Keratinocyte (primary cell): ENCODE results near the gene EML1. TPM values are rescaled to one million over a fixed set of nuclear protein-coding genes. Genes with fewer than 3 reads are reported as not detected.

ENCODE experiments used
- DNase-seq: peaks from one replicate; pipeline ENCODE4 v3.0.0-alpha.2; 2011; ENCODE audit warnings: low read depth, missing footprints, low spot score
- FAIRE-seq: peaks from 2 replicates; lab custom pipeline; 2011; peaks lifted over from hg19 to GRCh38; lab: Jason Lieb, UNC
- H2AFZ ChIP-seq: 2 replicates; pipeline ENCODE4 v1.6.0; 2012; ENCODE audit warnings: low read length, control low read depth, inconsistent platforms; ENCODE audit not compliant: control insufficient read depth
- H3K27ac ChIP-seq: 2 replicates; pipeline ENCODE4 v1.5.1; 2011; ENCODE audit warnings: low read length; ENCODE audit not compliant: control insufficient read depth, insufficient read depth
- H3K27me3 ChIP-seq: 3 replicates; pipeline ENCODE4 v1.6.0; 2011; ENCODE audit warnings: low read length; ENCODE audit not compliant: control insufficient read depth, insufficient read depth; ENCODE audit errors: extremely low read depth
- H3K36me3 ChIP-seq, 2 experiments: 2 replicates in 1 of 2; 3 replicates in 1 of 2; pipeline ENCODE4 v1.5.1; 2011; ENCODE audit warnings: low read length in 2 of 2, mild to moderate bottlenecking in 1 of 2; ENCODE audit not compliant: control insufficient read depth in 2 of 2, insufficient read depth in 2 of 2; ENCODE audit errors: extremely low read depth in 1 of 2
- H3K4me1 ChIP-seq: 3 replicates; pipeline ENCODE4 v1.5.1; 2011; ENCODE audit warnings: low read length; ENCODE audit not compliant: control insufficient read depth, insufficient read depth; ENCODE audit errors: extremely low read depth
- H3K4me2 ChIP-seq: 3 replicates; pipeline ENCODE4 v1.6.0; 2011; ENCODE audit warnings: low read depth, low read length; ENCODE audit not compliant: control insufficient read depth, insufficient read depth; ENCODE audit errors: extremely low read depth
- H3K4me3 ChIP-seq, 3 experiments: fragments of 200-600 bp in 1 of 3; sonication (generic) in 1 of 3; 2 replicates in 2 of 3; 3 replicates in 1 of 3; pipeline ENCODE4 v1.5.1; 2011 to 2016; ENCODE audit warnings: low read length in 3 of 3, mild to moderate bottlenecking in 3 of 3, control low read depth in 2 of 3, inconsistent platforms in 1 of 3, low read depth in 1 of 3, mixed read lengths in 1 of 3, mixed run types in 1 of 3, moderate library complexity in 1 of 3; ENCODE audit not compliant: control insufficient read depth in 2 of 3, insufficient read depth in 2 of 3; ENCODE audit errors: extremely low read depth in 1 of 3
- H3K79me2 ChIP-seq: 2 replicates; pipeline ENCODE4 v1.6.0; 2012; ENCODE audit warnings: low read length; ENCODE audit not compliant: control insufficient read depth, insufficient read depth
- H3K9ac ChIP-seq: 3 replicates; pipeline ENCODE4 v1.6.0; 2011; ENCODE audit warnings: low read length; ENCODE audit not compliant: control insufficient read depth, insufficient read depth; ENCODE audit errors: extremely low read depth
- H3K9me1 ChIP-seq: 3 replicates; pipeline ENCODE4 v1.6.0; 2011; ENCODE audit warnings: low read length; ENCODE audit not compliant: control insufficient read depth, insufficient read depth; ENCODE audit errors: extremely low read depth
- H3K9me3 ChIP-seq: 2 replicates; pipeline ENCODE4 v1.5.1; 2012; ENCODE audit warnings: low read depth, low read length; ENCODE audit not compliant: control insufficient read depth
- H4K20me1 ChIP-seq: 3 replicates; pipeline ENCODE4 v1.6.0; 2011; ENCODE audit warnings: low read length; ENCODE audit not compliant: control insufficient read depth, insufficient read depth; ENCODE audit errors: extremely low read depth
- EZH2 ChIP-seq: IDR thresholded peaks from one replicate; pipeline ENCODE4 v1.6.1; 2012; ENCODE audit warnings: inconsistent platforms, mild to moderate bottlenecking, low read length, moderate library complexity
- dilution Hi-C: fragments of 300-500 bp; cut with MboI; formaldehyde crosslinking; loops from one replicate; pipeline ENCODE4 v1.7.0; 2020; ENCODE audit warnings: low sequenced_read_pairs; ENCODE audit not compliant: extremely low pct_ligation_motif_present
- polyA plus RNA-seq, 5 experiments: library from polyadenylated mRNA; depleted of rRNA in 3 of 5; stranded (reverse) in 3 of 5; stranded (forward) in 1 of 5; unstranded in 1 of 5; fragments of >200 nt; gene quantifications; 1 replicate in 1 of 5; 2 replicates in 3 of 5; 3 replicates in 1 of 5; pipeline versions ENCODE4 v1.2.1 to v1.2.3, GENCODE V29; 2011 to 2012; ENCODE audit warnings: missing spikeins in 2 of 5, low read depth in 1 of 5, low replicate concordance in 1 of 5
- TF ChIP-seq, protein P1 (sequence below), 3 experiments: IDR thresholded peaks in 1 of 3; conservative IDR thresholded peaks in 1 of 3; optimal IDR thresholded peaks in 1 of 3; 2 replicates in 2 of 3; 3 replicates in 1 of 3; pipeline versions ENCODE3 to v1.5.1; 2011; ENCODE audit warnings: low read length in 3 of 3, mild to moderate bottlenecking in 3 of 3, moderate library complexity in 2 of 3, control low read depth in 1 of 3, inconsistent platforms in 1 of 3; ENCODE audit not compliant: insufficient read depth in 2 of 3; ENCODE audit errors: extremely low read depth in 1 of 3

Gene EML1
- polyA plus RNA-seq, 1 donor (not counting 4 experiments of a cell fraction or from before 2014, with no cell fraction given), result 0.84 TPM

DNA sequence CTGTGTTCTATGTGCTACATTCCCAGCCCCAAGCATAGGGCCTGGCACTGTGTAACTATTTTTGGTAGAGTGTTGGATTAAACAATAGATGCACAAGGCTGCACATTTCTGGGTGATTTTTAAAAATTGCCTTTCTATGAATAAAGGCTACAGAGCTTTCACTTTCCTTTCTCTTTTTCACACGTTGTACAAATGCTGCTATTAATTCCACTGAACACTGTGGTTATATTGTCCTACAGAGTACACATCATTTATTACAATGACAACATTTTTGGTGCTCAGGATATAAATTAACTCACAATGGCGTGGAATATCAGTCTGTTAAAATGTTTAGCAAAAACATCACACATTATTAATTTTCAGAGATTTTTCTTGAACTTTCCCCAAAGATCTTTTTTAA is 3.6 kb upstream of the EML1 start:
- H4K20me1 ChIP-seq, result no peaks in the 10 kb centered on the region
- TF ChIP-seq, protein P1, sequence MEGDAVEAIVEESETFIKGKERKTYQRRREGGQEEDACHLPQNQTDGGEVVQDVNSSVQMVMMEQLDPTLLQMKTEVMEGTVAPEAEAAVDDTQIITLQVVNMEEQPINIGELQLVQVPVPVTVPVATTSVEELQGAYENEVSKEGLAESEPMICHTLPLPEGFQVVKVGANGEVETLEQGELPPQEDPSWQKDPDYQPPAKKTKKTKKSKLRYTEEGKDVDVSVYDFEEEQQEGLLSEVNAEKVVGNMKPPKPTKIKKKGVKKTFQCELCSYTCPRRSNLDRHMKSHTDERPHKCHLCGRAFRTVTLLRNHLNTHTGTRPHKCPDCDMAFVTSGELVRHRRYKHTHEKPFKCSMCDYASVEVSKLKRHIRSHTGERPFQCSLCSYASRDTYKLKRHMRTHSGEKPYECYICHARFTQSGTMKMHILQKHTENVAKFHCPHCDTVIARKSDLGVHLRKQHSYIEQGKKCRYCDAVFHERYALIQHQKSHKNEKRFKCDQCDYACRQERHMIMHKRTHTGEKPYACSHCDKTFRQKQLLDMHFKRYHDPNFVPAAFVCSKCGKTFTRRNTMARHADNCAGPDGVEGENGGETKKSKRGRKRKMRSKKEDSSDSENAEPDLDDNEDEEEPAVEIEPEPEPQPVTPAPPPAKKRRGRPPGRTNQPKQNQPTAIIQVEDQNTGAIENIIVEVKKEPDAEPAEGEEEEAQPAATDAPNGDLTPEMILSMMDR (optimal IDR thresholded peaks at IDR 0.05 in 1 of 3, IDR thresholded peaks at IDR 0.05 in 1 of 3, conservative IDR thresholded peaks at IDR 0.05 in 1 of 3; ENCODE audit: extremely low read depth in 1 of 3, insufficient read depth in 2 of 3, low read length in 3 of 3), result no peak
- no peak for TF ChIP-seq EZH2
- no peak overlapping the region for H2AFZ ChIP-seq
- dilution Hi-C loops, result no loop called here
- H3K9me3 ChIP-seq, result no peaks in the 10 kb centered on the region
- H3K4me1 ChIP-seq, result peaks cover 6% of the 10 kb centered on the region
- DNase-seq (no peak), FAIRE-seq (no peak)
- no peak overlapping the region for H3K4me3 ChIP-seq
- peaks cover 28% of the 10 kb centered on the region for H3K27me3 ChIP-seq
- no peaks in the 10 kb centered on the region for H3K9me1 ChIP-seq
- no peak overlapping the region for H3K9ac ChIP-seq
- no peaks in the 10 kb centered on the region for H3K36me3 ChIP-seq
- no peaks in the 10 kb centered on the region for H3K79me2 ChIP-seq
- no peak overlapping the region for H3K27ac ChIP-seq
- no peak overlapping the region for H3K4me2 ChIP-seq

DNA sequence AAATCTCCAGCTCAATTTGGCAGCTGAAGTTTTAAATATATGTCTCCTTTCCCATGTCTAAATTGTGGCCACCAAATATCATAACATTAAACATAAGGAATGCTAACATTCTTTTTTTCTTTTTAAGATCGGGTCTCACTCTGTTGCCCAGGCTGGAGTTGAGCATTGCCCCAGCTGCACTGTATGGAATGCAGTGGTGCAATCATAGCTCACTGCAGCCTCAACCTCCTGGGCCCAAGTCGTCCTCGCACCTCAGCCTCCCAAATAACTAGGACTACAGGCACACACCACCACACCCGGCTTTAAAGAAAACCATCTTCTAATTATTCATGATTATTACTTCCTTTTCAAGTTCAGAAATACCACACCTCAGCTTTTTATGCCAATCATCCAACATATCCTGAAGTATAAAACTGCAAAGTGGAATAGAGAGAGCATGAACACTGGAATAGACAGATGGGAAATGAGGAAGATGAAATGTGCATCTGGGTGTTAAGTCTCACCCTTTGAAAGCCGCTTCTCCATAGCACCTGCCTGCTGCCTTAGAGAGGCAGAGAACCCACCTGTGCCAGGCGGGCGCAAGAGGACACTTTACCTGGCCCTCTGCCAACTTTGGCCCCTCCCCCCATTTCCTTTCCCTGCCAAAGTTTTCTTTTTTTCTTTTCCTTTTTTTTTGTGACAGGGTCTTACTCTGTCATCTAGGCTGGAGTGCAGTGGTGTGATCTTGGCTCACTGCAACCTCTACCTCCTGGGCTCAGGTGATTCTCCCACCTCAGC is 2.8 kb upstream of the EML1 start:
- no peak overlapping the region for H2AFZ ChIP-seq
- dilution Hi-C loops, result no loop called here
- no peaks in the 10 kb centered on the region for H3K9me3 ChIP-seq
- no peak overlapping the region for H3K27ac ChIP-seq
- H3K36me3 ChIP-seq, result no peaks in the 10 kb centered on the region
- H4K20me1 ChIP-seq, result no peaks in the 10 kb centered on the region
- H3K9me1 ChIP-seq, result no peaks in the 10 kb centered on the region
- no peaks in the 10 kb centered on the region for H3K79me2 ChIP-seq
- H3K27me3 ChIP-seq, result peaks cover 28% of the 10 kb centered on the region
- peaks cover 6% of the 10 kb centered on the region for H3K4me1 ChIP-seq
- no peak for FAIRE-seq
- H3K4me2 ChIP-seq, result no peak overlapping the region
- TF ChIP-seq, protein P1 (optimal IDR thresholded peaks at IDR 0.05 in 1 of 3, IDR thresholded peaks at IDR 0.05 in 1 of 3, conservative IDR thresholded peaks at IDR 0.05 in 1 of 3; ENCODE audit: extremely low read depth in 1 of 3, insufficient read depth in 2 of 3, low read length in 3 of 3), result no peak
- no peak for TF ChIP-seq EZH2
- no peak overlapping the region for H3K4me3 ChIP-seq
- DNase-seq, result no peak
- no peak overlapping the region for H3K9ac ChIP-seq
